HepG2 (cell line): ENCODE measurements around the gene BAHD1. TPM values are rescaled to one million over a fixed set of nuclear protein-coding genes. Genes with fewer than 3 reads are reported as not detected.

ENCODE experiments used
- CHD4 ChIP-seq: fragments of 200-600 bp; sonication (generic); IDR thresholded peaks from 2 replicates; pipeline ENCODE4 v1.7.0; 2017; ENCODE audit warnings: mild to moderate bottlenecking, low read length, borderline replicate concordance
- EHMT2 ChIP-seq: fragments of 200-600 bp; sonication (generic); IDR thresholded peaks from 2 replicates; pipeline ENCODE4 v1.7.0; 2017; ENCODE audit warnings: antibody characterized with exemption, low read depth, low read length, borderline replicate concordance
- GATA4 ChIP-seq: sonication (generic); IDR thresholded peaks from 2 replicates; pipeline ENCODE4 v1.6.1; 2016; ENCODE audit warnings: antibody characterized with exemption, low read depth, borderline replicate concordance
- MAZ ChIP-seq, 2 experiments: sonication (generic) in 1 of 2; formaldehyde crosslinking in 1 of 2; IDR thresholded peaks; 2 replicates each; pipeline versions ENCODE4 v1.5.0 to v1.6.1; 2012 to 2020; ENCODE audit warnings: low read depth in 2 of 2, mild to moderate bottlenecking in 2 of 2, borderline replicate concordance in 1 of 2, improper control_type of control experiment in 1 of 2, low read length in 1 of 2, missing genetic modification reagents in 1 of 2, moderate library complexity in 1 of 2
- NCOA1 ChIP-seq: sonication (generic); formaldehyde crosslinking; IDR thresholded peaks from 2 replicates; pipeline ENCODE4 v1.9.0; 2021; ENCODE audit warnings: missing genetic modification reagents
- ZBTB33 ChIP-seq: sonication (generic); formaldehyde crosslinking; IDR thresholded peaks from 2 replicates; pipeline ENCODE4 v1.4.0; 2020; ENCODE audit warnings: missing genetic modification reagents
- ZNF280D ChIP-seq: sonication (generic); formaldehyde crosslinking; IDR thresholded peaks from 2 replicates; pipeline ENCODE4 v1.5.1; 2020; ENCODE audit warnings: mild to moderate bottlenecking, missing genetic modification reagents
- ZNF367 ChIP-seq: sonication (generic); formaldehyde crosslinking; IDR thresholded peaks from 2 replicates; pipeline ENCODE4 v1.4.0; 2020; ENCODE audit warnings: missing genetic modification reagents, borderline replicate concordance
- ZNF446 ChIP-seq: sonication (generic); formaldehyde crosslinking; IDR thresholded peaks from 2 replicates; pipeline ENCODE4 v1.5.0; 2020; ENCODE audit warnings: mild to moderate bottlenecking, missing genetic modification reagents
- ZNF547 ChIP-seq: sonication (generic); formaldehyde crosslinking; IDR thresholded peaks from 2 replicates; pipeline ENCODE4 v1.5.1; 2020; ENCODE audit warnings: mild to moderate bottlenecking, missing genetic modification reagents
- ZNF775 ChIP-seq: sonication (generic); formaldehyde crosslinking; IDR thresholded peaks from 2 replicates; pipeline ENCODE4 v1.4.0; 2020; ENCODE audit warnings: missing genetic modification reagents, mild to moderate bottlenecking, moderate library complexity, borderline replicate concordance
- ZNF878 ChIP-seq: sonication (generic); formaldehyde crosslinking; IDR thresholded peaks from 2 replicates; pipeline ENCODE4 v1.8.1; 2023; ENCODE audit warnings: mild to moderate bottlenecking, missing genetic modification reagents, moderate library complexity
- ZSCAN5A ChIP-seq: sonication (generic); formaldehyde crosslinking; IDR thresholded peaks from 2 replicates; pipeline ENCODE4 v1.8.0; 2022; ENCODE audit warnings: mild to moderate bottlenecking, missing genetic modification reagents, borderline replicate concordance
- polyA plus RNA-seq, 8 experiments: library from polyadenylated mRNA; depleted of rRNA in 3 of 8; stranded (reverse) in 7 of 8; unstranded in 1 of 8; fragments of >200 nt; fragmentation: Illumina TruSeq in 4 of 8; extraction: Trizol in 4 of 8; gene quantifications; 2 replicates each; pipeline versions ENCODE4 v1.2.1 to v1.2.3, GENCODE V29; 2011 to 2016; ENCODE audit warnings: low read depth in 4 of 8, missing spikeins in 1 of 8, mixed read lengths in 1 of 8; ENCODE audit not compliant: insufficient read depth in 1 of 8
- total RNA-seq, 5 experiments: library from RNA; depleted of rRNA; stranded (reverse); fragments of >200 nt; fragmentation: Illumina TruSeq; extraction: Trizol; gene quantifications; 2 replicates each; pipeline ENCODE4 v1.2.3, GENCODE V29; 2016; ENCODE audit warnings: low read depth in 1 of 5

The BAHD1 gene
- total and polyA plus RNA-seq, 2 of the 13 experiments (the other 11 are each of a cell fraction or from before 2014, with no cell fraction given): 3.3 to 8.7 TPM

- TF ChIP-seq NCOA1 (CRISPR knock-in tag) (no peak), ZSCAN5A (CRISPR knock-in tag) (no peak), ZNF280D (CRISPR knock-in tag) (0 out of 2 replicates have a peak, but pooled peaks have one; percentile 33), ZNF446 (CRISPR knock-in tag) (no peak), GATA4 (no peak), ZNF878 (CRISPR knock-in tag) (no peak; the same call in 1 of the 2 replicates), MAZ (IDR thresholded peaks at IDR 0.05; ENCODE audit: borderline replicate concordance, low read depth, low read length) (no peak), MAZ (CRISPR knock-in tag; IDR thresholded peaks at IDR 0.05; ENCODE audit: low read depth) (0 out of 2 replicates have a peak, but pooled peaks have one; percentile 46), EHMT2 (no peak), ZNF775 (CRISPR knock-in tag) (no peak), ZNF367 (CRISPR knock-in tag) (0 out of 2 replicates have a peak, but pooled peaks have one; percentile 25), ZNF547 (peak; percentile 74; the same call in 1 of the 2 replicates), CHD4 (no peak), ZBTB33 (CRISPR knock-in tag) (no peak; the same call in 1 of the 2 replicates)
These were observed 70.8 kb downstream of the BAHD1 start (continued) for GRCh38 chr15:40511472-40512133.
